HCT116 (cell line): ENCODE results near the gene EPHB3.

Experiments
- ATF3 ChIP-seq: IDR thresholded peaks from 2 replicates; pipeline ENCODE4 v1.6.1; 2012
- EGR1 ChIP-seq: IDR thresholded peaks from 2 replicates; pipeline ENCODE4 v1.6.1; 2012; ENCODE audit warnings: low read depth
- EZH2phosphoT487 ChIP-seq: fragments of 200-600 bp; IDR thresholded peaks from 2 replicates; pipeline ENCODE4 v1.6.1; 2018; ENCODE audit warnings: antibody characterized with exemption, borderline replicate concordance
- POLR2A ChIP-seq: IDR thresholded peaks from 2 replicates; pipeline ENCODE4 v1.7.0; 2011; ENCODE audit warnings: borderline replicate concordance; ENCODE audit not compliant: insufficient read depth, insufficient read length; ENCODE audit errors: extremely low read depth
- TF ChIP-seq, protein P1 (sequence below), 3 experiments: fragments of 200-600 bp in 1 of 3; sonication (generic) in 1 of 3; IDR thresholded peaks in 2 of 3; conservative IDR thresholded peaks in 1 of 3; 2 replicates each; pipeline ENCODE4 v1.5.1; 2012 to 2017; ENCODE audit warnings: low read depth in 2 of 3, low read length in 2 of 3, antibody characterized with exemption in 1 of 3, borderline replicate concordance in 1 of 3, control low read depth in 1 of 3, mild to moderate bottlenecking in 1 of 3, mixed read lengths in 1 of 3, mixed run types in 1 of 3, moderate library complexity in 1 of 3; ENCODE audit not compliant: insufficient read depth in 1 of 3

GRCh38 chr3:184590795-184591194, 29.2 kb downstream of the EPHB3 start:
- no peak for TF ChIP-seq ATF3
- no peak for TF ChIP-seq EGR1
- no peak for TF ChIP-seq POLR2A
- TF ChIP-seq, protein P1, sequence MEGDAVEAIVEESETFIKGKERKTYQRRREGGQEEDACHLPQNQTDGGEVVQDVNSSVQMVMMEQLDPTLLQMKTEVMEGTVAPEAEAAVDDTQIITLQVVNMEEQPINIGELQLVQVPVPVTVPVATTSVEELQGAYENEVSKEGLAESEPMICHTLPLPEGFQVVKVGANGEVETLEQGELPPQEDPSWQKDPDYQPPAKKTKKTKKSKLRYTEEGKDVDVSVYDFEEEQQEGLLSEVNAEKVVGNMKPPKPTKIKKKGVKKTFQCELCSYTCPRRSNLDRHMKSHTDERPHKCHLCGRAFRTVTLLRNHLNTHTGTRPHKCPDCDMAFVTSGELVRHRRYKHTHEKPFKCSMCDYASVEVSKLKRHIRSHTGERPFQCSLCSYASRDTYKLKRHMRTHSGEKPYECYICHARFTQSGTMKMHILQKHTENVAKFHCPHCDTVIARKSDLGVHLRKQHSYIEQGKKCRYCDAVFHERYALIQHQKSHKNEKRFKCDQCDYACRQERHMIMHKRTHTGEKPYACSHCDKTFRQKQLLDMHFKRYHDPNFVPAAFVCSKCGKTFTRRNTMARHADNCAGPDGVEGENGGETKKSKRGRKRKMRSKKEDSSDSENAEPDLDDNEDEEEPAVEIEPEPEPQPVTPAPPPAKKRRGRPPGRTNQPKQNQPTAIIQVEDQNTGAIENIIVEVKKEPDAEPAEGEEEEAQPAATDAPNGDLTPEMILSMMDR (IDR thresholded peaks at IDR 0.05 in 2 of 3, conservative IDR thresholded peaks at IDR 0.05 in 1 of 3; ENCODE audit: borderline replicate concordance in 1 of 3, insufficient read depth in 1 of 3, low read depth in 2 of 3, low read length in 2 of 3), result no peak
- no peak for TF ChIP-seq EZH2phosphoT487
